Activated CD8-positive, alpha-beta T cell treated with anti-CD3 and anti-CD28 coated beads for 36 hours (primary cell): ENCODE data around the gene CCDC12. TPM values are rescaled to one million over a fixed set of nuclear protein-coding genes. Genes with fewer than 3 reads are reported as not detected.

ENCODE experiments used
- ATAC-seq: fragments of 200-7000 bp; cut with Tn5 transposase; one replicate; pipeline ENCODE4 v1.10.0; 2021; ENCODE audit warnings: mild to moderate bottlenecking, moderate library complexity
- CTCF ChIA-PET: fragments of 350-600 bp; sonication (Branson Sonifier 250); formaldehyde crosslinking; loops from one replicate; lab custom pipeline; 2021; ENCODE audit warnings: antibody characterized with exemption; lab: Charles Lee
- POLR2A ChIA-PET: fragments of 350-600 bp; sonication (Branson Sonifier 250); formaldehyde crosslinking; loops from one replicate; lab custom pipeline; 2021; ENCODE audit warnings: antibody characterized with exemption; lab: Charles Lee
- DNase-seq: peaks from one replicate; pipeline ENCODE4 v3.0.0-alpha.2; 2020
- H3K27ac Mint-ChIP-seq: one replicate; pipeline ENCODE4 v1.8.0; 2021; ENCODE audit warnings: mild to moderate bottlenecking, mixed read lengths
- H3K27me3 Mint-ChIP-seq: one replicate; pipeline ENCODE4 v1.8.0; 2021; ENCODE audit warnings: mixed read lengths
- H3K36me3 Mint-ChIP-seq: one replicate; pipeline ENCODE4 v1.8.0; 2021; ENCODE audit warnings: low read depth, mixed read lengths
- H3K4me1 Mint-ChIP-seq: one replicate; pipeline ENCODE4 v1.8.0; 2021; ENCODE audit warnings: low read depth, mixed read lengths
- H3K4me3 Mint-ChIP-seq: one replicate; pipeline ENCODE4 v1.8.0; 2021; ENCODE audit warnings: mild to moderate bottlenecking, moderate library complexity, mixed read lengths
- H3K9me3 Mint-ChIP-seq: one replicate; pipeline ENCODE4 v1.8.0; 2021; ENCODE audit warnings: mixed read lengths
- CTCF ChIP-seq: fragments of 200-600 bp; IDR thresholded peaks from one replicate; pipeline ENCODE4 v1.8.0; 2022; ENCODE audit warnings: antibody characterized with exemption, mild to moderate bottlenecking
- intact Hi-C: fragments of 100-400 bp; cut with micrococcal nuclease; formaldehyde crosslinking; loops from one replicate; pipeline ENCODE4 v1.10.0; 2022
- total RNA-seq, 2 experiments: library from RNA; stranded (reverse); gene quantifications; one replicate each; pipeline ENCODE4 v1.2.3, GENCODE V29; 2021

CCDC12 gene
- total RNA-seq, 2 experiments from 2014 or later, result 51.2 to 51.6 TPM

- Mint-ChIP-seq H3K4me3 (peak overlapping the region; percentile 43), H3K36me3 (no peaks in the 10 kb centered on the region), H3K27ac (no peak overlapping the region), H3K27me3 (peaks cover 41% of the 10 kb centered on the region), H3K9me3 (no peaks in the 10 kb centered on the region), H3K4me1 (peaks cover 3% of the 10 kb centered on the region)
- TF ChIP-seq CTCF, result no peak
- ChIA-PET CTCF (interaction anchor here (1.4 to 3.4 kb wide), 3 partner anchors 14 to 28 kb away, joined by 3 to 13 read pairs (median 6); no protein-coding TSS in a partner anchor), POLR2A (no interaction called here)
- DNase-seq (peak; percentile 35), ATAC-seq (peak; percentile 42)
- intact Hi-C loops, result no loop called here
Observed at GRCh38 chr3:46881596-46882376, 94.8 kb downstream of the CCDC12 start.

GRCh38 chr3:46880884-46881595 is 95.5 kb downstream of the CCDC12 start:
- no peak for DNase-seq
- no peak for ATAC-seq
- Mint-ChIP-seq H3K9me3 (no peaks in the 10 kb centered on the region), H3K4me1 (peaks cover 3% of the 10 kb centered on the region), H3K4me3 (no peak overlapping the region), H3K27ac (no peak overlapping the region), H3K36me3 (no peaks in the 10 kb centered on the region), H3K27me3 (peaks cover 41% of the 10 kb centered on the region)
- TF ChIP-seq CTCF, result no peak
- CTCF ChIA-PET, result interaction anchor here (0.9 to 2.1 kb wide), 3 partner anchors 8 to 214 kb away, joined by 3 to 6 read pairs (median 3); no protein-coding TSS in a partner anchor
- POLR2A ChIA-PET, result interaction anchor here (1.2 kb wide), 1 partner anchor 179 kb away, joined by 3 read pairs; no protein-coding TSS in a partner anchor
- intact Hi-C loops, result no loop called here

- Mint-ChIP-seq H3K9me3 (no peaks in the 10 kb centered on the region), H3K4me1 (peaks cover 9% of the 10 kb centered on the region), H3K36me3 (no peaks in the 10 kb centered on the region), H3K27me3 (peaks cover 28% of the 10 kb centered on the region), H3K27ac (no peak overlapping the region), H3K4me3 (no peak overlapping the region)
- CTCF ChIA-PET, result no interaction called here
- intact Hi-C loops, result no loop called here
- no peak for DNase-seq
- ATAC-seq, result no peak
- TF ChIP-seq CTCF, result no peak
- POLR2A ChIA-PET, result no interaction called here
Observed at GRCh38 chr3:46878781-46879436, 97.6 kb downstream of the CCDC12 start.

- ChIA-PET POLR2A (no interaction called here), CTCF (interaction anchor here (1.1 to 1.5 kb wide), 2 partner anchors 11 to 18 kb away, joined by 5 to 6 read pairs; no protein-coding TSS in a partner anchor)
- ATAC-seq (no peak), DNase-seq (no peak)
- Mint-ChIP-seq H3K4me1 (peaks cover 17% of the 10 kb centered on the region), H3K36me3 (no peaks in the 10 kb centered on the region), H3K27me3 (peaks cover 24% of the 10 kb centered on the region), H3K9me3 (no peaks in the 10 kb centered on the region), H3K27ac (no peak within 1 kb of the TSS), H3K4me3 (no peak within 1 kb of the TSS)
- intact Hi-C loops, result no loop called here
- TF ChIP-seq CTCF, result no peak
Observed at GRCh38 chr3:46877406-46878125, 99.0 kb downstream of the CCDC12 start, which contains the start of gene PTH1R. Gene PTH1R (plus strand): TSS chr3:46877721. CDS start chr3:46883560, 5,839 bp downstream.
